ENCODE results near the gene CAPZB.

CAPZB gene

GRCh38 chr1:19484798-19485361 is 459 bp downstream of the CAPZB start:
- DNase-seq (ENCODE audit: low read depth): no peak
- TF ChIP-seq, protein P1, sequence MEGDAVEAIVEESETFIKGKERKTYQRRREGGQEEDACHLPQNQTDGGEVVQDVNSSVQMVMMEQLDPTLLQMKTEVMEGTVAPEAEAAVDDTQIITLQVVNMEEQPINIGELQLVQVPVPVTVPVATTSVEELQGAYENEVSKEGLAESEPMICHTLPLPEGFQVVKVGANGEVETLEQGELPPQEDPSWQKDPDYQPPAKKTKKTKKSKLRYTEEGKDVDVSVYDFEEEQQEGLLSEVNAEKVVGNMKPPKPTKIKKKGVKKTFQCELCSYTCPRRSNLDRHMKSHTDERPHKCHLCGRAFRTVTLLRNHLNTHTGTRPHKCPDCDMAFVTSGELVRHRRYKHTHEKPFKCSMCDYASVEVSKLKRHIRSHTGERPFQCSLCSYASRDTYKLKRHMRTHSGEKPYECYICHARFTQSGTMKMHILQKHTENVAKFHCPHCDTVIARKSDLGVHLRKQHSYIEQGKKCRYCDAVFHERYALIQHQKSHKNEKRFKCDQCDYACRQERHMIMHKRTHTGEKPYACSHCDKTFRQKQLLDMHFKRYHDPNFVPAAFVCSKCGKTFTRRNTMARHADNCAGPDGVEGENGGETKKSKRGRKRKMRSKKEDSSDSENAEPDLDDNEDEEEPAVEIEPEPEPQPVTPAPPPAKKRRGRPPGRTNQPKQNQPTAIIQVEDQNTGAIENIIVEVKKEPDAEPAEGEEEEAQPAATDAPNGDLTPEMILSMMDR (IDR thresholded peaks at IDR 0.05; ENCODE audit: low read depth, low read length, missing control alignments): no peak

GRCh38 chr1:19484338-19484797 is 971 bp downstream of the CAPZB start:
- no peak for DNase-seq (ENCODE audit: low read depth)
- TF ChIP-seq, protein P1 (IDR thresholded peaks at IDR 0.05; ENCODE audit: low read depth, low read length, missing control alignments): no peak
- peak overlapping the region; percentile 99 for H3K4me3 ChIP-seq (ENCODE audit: low read depth, low read length)

More at GRCh38 chr1:19484798-19485361, 459 bp downstream of the CAPZB start:
- peak overlapping the region; percentile 99 for H3K4me3 ChIP-seq (ENCODE audit: low read depth, low read length)

- TF ChIP-seq, protein P1 (IDR thresholded peaks at IDR 0.05; ENCODE audit: low read depth, low read length, missing control alignments): no peak
- peak overlapping the region; percentile 99 for H3K4me3 ChIP-seq (ENCODE audit: low read depth, low read length)
- DNase-seq (ENCODE audit: low read depth): no peak
Measured at GRCh38 chr1:19483691-19484090, 1.6 kb downstream of the CAPZB start.

DNA sequence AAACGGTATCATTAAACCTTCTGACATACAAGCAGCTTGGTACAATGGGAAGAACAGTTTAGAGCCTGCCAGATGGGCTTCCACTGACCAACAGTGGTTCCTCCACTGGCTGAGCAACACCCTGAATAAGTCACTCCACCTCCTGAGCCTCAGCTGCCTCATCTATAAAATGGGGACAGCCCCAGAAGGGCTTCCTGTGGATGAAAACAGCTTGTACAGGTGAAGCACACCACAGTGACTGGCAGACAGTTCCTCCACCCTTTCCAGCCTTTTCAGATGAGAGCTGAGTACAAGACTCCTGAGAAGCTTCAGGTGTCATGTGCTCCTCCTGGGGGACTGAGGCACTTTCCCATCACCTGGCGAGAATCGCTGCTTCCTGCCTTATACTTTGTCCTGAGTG is 2.1 kb downstream of the CAPZB start:
- H3K4me3 ChIP-seq (ENCODE audit: low read depth, low read length): peak overlapping the region; percentile 99
- DNase-seq (ENCODE audit: low read depth): no peak
- TF ChIP-seq, protein P1 (IDR thresholded peaks at IDR 0.05; ENCODE audit: low read depth, low read length, missing control alignments): no peak

GRCh38 chr1:19481826-19482398 is 3.4 kb downstream of the CAPZB start:
- H3K4me3 ChIP-seq (ENCODE audit: low read depth, low read length): no peak overlapping the region
- TF ChIP-seq, protein P1 (IDR thresholded peaks at IDR 0.05; ENCODE audit: low read depth, low read length, missing control alignments): no peak
- DNase-seq (ENCODE audit: low read depth): no peak

DNA sequence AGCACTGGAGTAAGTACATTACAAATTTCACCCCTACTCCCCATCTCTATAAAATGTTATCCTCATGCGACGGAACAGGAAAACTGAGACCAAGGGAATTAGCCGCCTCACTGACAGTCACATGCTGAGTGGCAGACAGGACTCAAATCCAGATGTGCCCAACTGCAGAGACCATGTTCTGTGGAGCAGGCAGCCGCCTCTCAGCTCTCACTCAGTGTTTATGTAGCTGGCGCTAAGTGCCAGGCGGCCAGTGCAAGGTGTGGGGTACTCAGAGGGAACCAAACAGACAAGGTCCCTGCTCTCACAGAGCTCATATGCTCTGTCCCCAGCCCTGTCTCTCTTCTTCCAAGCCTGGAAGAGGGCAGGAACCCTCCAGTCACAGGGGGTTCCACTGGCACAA is 5.1 kb downstream of the CAPZB start:
- H3K4me3 ChIP-seq (ENCODE audit: low read depth, low read length): no peak overlapping the region
- TF ChIP-seq, protein P1 (IDR thresholded peaks at IDR 0.05; ENCODE audit: low read depth, low read length, missing control alignments): no peak
- no peak for DNase-seq (ENCODE audit: low read depth)
